C4-2B (cell line): ENCODE results near the gene PRR15L.

Experiments used
- CTCF ChIP-seq: fragments of 450-650 bp; conservative IDR thresholded peaks from 2 replicates; pipeline ENCODE4 v1.5.1; 2017; ENCODE audit warnings: mild to moderate bottlenecking
- ZFX ChIP-seq: fragments of 450-650 bp; IDR thresholded peaks from 2 replicates; pipeline ENCODE4 v1.6.1; 2017

- no peak for TF ChIP-seq CTCF
- no peak for TF ChIP-seq ZFX
Observed at GRCh38 chr17:47975823-47976205, 18.1 kb upstream of the PRR15L start.
